GM13976 (cell line): ENCODE measurements around the gene WDTC1.

Experiments used
- DNase-seq: peaks from one replicate; pipeline ENCODE4 v3.0.0; 2012; ENCODE audit warnings: low spot score
- CTCF ChIP-seq: IDR thresholded peaks from 2 replicates; pipeline ENCODE4 v1.5.1; 2012; ENCODE audit warnings: borderline replicate concordance, mild to moderate bottlenecking; ENCODE audit not compliant: insufficient read depth; ENCODE audit errors: extremely low read depth, missing control alignments, control extremely low read depth
- in situ Hi-C: fragments of 300-500 bp; cut with MboI; formaldehyde crosslinking; loops from one replicate; pipeline ENCODE4 v1.12.0; 2022; ENCODE audit warnings: low sequenced_read_pairs, mixed read lengths, inconsistent platforms; ENCODE audit not compliant: unreplicated experiment

Gene WDTC1

DNA sequence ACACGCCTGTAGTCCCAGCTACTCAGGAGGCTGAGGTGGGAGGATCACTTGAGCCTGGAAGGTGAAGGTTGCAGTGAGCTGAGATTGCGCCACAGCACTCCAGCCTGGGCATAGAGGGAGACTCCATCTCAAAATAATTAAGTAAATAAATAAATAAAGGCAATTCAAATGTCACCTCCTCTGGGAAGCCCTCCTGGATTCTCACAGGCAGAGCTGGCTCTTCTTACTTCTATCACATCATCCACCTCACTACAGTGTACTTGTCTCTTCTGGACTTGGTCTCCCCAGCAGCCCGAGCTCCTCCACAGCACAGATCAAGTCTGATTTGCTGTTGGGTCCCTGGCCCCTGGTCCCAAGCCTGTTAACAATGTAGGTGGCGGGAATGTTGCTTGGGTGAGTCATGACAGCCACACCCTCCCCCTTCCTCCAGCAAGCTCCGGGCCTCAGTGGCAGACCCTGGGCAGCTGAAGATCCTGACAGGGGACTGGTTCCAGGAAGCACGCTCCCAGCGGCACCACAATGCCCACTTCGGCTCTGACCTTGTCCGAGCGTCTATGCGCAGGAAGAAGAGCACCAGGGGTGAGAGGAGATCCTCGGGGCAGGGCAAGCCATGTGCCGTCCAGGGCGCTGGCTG, 112.7 kb downstream of the WDTC1 start:
- in situ Hi-C loops, result no loop called here
- no peak for DNase-seq
- TF ChIP-seq CTCF, result no peak

DNA sequence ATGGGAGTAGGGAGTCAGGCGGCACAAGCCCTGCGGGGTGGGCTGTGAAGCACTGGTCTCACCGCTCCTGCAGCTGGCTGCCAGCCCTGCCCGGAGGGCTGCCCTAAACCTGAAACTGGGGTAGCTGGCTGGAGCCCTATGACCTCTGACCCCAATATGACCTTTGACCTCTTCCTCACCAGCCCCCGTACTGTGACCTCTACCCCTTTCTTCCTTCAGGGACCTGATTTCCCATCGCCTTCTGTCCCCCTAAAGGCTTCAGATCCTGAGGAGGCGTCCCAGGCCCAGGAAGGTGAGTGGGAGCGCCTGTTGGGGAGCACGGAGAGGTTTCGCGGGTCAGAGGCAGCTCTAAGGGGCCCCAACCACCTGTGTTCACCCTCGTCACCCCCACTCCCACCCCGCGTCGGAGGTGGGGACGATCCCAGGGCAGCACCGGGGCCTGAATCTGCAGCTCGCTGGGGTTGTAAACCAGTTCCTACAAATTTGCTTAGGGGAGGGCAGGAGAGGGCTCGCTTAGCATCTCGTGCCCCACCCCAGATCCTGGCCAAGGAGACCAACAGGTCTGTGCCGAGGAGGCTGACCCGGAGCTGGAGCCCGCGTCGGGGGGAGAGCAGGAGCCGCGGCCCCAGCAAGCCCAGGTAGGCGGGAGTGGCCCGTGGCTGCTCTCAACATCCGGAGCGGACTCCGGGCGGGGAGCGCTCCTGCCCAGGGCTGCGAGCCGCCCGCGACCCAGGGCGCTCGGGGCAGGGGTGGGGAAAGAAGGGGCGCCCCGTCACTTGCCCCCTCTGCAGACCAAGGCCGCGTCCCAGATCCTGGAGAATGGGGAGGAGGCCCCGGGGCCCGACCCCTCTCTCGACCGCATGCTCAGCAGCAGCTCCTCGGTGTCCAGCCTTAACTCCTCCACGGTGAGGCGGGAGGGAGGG, 114.7 kb downstream of the WDTC1 start:
- in situ Hi-C loops, result no loop called here
- no peak for TF ChIP-seq CTCF
- peak; percentile 64 for DNase-seq

GRCh38 chr1:27349784-27350662, 115.6 kb downstream of the WDTC1 start:
- no peak for TF ChIP-seq CTCF
- in situ Hi-C loops, result no loop called here
- DNase-seq, result no peak

DNA sequence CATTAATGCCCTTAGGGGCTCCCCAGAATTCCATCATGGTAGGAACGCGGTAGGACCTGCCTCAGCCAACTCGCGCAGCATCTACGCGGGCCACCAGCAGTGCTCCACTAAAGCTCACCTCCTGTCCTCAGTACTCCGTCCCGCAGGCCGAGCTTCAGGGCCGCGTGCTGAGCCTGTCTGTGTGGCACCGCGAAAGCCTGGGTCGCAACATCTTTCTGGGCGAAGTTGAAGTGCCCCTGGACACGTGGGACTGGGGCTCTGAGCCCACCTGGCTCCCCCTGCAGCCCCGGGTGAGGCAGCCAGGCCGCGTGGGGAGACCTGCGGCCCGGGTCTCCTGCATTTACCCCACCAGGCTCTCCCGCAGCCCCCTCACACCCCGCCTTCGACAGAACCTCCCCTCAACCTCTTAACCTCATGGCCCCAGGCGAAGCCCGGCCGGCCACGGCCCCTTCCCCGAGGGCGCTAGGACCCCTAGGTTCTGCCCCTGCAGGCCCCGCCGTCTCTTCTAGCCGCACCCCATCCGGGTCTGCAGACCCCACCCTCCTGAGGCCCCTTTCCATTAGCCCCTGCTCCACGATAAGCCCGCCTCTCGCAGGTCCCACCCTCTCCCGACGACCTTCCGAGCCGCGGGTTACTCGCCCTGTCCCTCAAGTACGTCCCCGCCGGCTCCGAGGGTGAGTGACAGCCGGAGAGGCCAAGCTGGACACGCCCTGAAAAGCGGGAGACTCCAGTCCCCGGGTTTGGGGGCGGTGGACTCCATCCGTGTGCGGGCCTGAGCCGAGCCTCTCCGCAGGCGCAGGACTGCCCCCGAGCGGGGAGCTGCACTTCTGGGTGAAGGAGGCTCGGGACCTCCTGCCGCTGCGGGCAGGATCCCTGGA, 116.5 kb downstream of the WDTC1 start:
- in situ Hi-C loops, result no loop called here
- DNase-seq, result no peak
- TF ChIP-seq CTCF, result no peak

DNA sequence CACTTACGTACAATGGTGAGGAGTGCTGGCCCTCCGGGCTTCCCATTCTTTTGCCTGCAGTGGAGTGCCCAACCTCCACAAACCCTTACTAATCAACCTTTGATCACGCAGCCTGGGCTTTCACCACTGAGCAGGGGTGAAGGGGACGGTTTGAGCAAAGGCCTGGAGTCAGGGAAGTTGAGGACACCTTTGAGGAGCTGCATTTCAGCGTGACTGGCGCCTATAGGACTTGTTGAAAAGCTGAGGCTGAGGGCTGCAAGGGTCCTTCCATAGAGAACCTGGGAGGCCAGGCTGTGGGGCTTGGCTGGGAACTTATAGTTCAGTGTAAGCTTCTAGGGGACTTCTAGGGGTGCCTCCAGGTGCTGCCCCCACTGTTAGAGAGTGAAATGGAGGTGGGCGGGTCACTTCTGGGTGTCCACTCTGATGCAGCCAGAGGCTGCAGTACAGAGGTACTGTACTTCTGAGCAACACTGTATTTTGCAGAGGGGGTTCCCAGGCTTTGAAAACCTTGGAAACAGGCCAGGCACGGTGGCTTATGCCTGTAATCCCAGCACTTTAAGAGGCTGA, 117.2 kb downstream of the WDTC1 start:
- no peak for DNase-seq
- in situ Hi-C loops, result no loop called here
- no peak for TF ChIP-seq CTCF
